Caki2 (cell line): ENCODE measurements around the gene ARHGAP10. TPM values are rescaled to one million over a fixed set of nuclear protein-coding genes. Genes with fewer than 3 reads are reported as not detected.
A peak's percentile ranks its signal among the peaks of the same experiment; 100 is the strongest.

Experiments
- DNase-seq: peaks from one replicate; pipeline ENCODE4 v3.0.0-alpha.2; 2015; ENCODE audit warnings: low read depth
- in situ Hi-C: cut with HindIII; loops from 2 replicates; pipeline ENCODE4 v1.10.0; 2016; ENCODE audit warnings: low sequenced_read_pairs, low pct_unique_long_range_greater_than_20kb, mixed read lengths
- total RNA-seq: library from RNA; depleted of rRNA; stranded (reverse); fragments of >200 nt; shearing (Covaris generic); gene quantifications from 2 replicates; pipeline ENCODE4 v1.2.3, GENCODE V29; 2014; ENCODE audit warnings: low replicate concordance

The ARHGAP10 gene
- total RNA-seq, 1 experiment from 2014 or later, result 8.3 TPM

DNA sequence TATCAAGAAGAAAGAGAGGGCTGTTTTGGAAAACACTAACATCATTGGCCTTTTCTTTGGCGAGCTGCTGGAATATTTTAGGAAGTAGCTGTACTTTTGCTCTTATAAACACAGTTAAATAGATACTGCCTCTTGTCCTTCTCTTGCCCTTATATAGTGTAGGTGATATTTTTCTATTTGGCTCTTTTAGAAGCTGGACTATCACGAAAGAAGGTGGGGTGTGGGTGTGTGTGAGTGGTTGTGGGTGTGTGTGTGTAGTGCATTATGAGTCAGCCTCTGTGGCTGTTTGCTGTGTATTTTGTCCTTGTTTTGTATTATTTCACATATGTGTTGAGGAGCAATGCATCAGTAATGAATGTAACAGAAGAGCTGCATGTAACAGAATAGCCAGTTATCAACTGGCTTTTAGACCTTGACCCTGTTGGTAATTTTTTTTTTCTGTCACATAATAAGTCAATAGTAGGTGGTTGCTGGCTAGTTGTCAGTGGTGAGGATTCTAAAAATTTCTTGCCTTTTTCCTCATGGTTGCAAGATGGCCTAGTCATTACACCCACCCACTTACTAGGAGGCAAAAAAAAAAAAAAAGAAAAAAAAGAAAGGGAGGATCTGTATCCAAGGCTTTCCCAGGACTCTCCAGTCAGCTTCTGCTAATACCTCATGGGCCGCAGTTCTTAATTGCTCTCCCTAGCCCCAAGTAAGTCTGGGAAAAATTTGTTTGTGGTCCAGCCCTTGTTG lies 23.8 kb downstream of the ARHGAP10 start:
- no peak for DNase-seq
- in situ Hi-C loops, result no loop called here

DNA sequence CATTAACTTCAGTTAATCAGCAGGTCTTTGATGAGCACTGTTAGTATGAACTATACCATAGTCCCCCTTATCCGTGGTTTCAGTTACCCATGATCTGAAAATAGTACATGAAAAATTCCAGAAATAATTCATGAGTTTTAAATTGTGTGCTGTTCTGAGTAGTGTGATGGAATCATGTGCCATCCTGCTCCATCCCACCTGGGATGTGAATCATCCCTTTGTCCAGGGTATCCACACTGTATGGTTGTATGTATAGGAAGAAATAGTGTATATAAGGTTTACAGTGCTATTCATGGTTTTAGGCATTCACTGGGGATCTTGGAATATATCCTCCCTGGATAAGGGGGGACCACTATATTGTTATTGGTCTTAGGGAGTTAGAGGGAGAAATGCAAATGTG lies 24.5 kb downstream of the ARHGAP10 start:
- no peak for DNase-seq
- in situ Hi-C loops, result no loop called here

DNA sequence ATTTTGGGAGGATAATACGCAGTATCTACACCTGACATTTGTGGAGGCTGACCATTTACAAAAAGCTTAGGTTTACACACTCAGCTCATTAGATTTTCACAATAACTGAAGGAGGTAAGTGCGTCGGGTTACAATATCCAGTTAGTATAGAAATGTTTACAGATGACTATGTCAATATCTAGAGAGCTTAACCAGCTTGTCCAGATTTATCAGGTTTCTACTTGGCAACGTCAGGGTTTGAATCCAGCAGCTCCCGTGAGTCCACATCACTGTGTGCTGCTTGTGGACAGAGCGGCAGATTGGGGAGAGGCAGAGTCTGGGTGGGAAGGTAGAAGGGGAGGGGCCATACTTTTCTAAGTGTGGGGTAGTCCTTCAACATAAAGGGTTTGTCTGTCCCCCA lies 28.3 kb downstream of the ARHGAP10 start:
- in situ Hi-C loops, result no loop called here

DNA sequence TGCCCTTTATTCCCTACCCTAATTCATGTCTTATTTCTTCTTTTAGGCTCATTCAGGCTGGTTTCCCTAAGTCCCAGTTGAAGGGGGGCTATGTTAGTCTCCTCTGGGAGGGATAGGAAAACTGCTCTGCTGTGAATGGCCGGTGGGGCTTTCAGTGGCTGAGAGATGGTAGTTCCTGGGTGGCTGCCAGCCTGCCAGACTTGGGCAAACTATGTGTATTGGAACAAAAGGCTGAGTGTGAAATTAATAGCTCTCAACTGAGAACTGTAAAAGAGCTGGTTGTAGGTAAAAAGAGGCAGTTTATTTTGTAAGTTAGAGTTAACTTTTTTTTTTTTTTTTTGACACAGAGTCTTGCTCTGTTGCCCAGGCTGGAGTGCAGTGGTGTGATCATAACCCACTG lies 28.8 kb downstream of the ARHGAP10 start:
- in situ Hi-C loops, result no loop called here

More for the DNA sequence above, 28.3 kb downstream of the ARHGAP10 start:
- DNase-seq, result no peak

DNA sequence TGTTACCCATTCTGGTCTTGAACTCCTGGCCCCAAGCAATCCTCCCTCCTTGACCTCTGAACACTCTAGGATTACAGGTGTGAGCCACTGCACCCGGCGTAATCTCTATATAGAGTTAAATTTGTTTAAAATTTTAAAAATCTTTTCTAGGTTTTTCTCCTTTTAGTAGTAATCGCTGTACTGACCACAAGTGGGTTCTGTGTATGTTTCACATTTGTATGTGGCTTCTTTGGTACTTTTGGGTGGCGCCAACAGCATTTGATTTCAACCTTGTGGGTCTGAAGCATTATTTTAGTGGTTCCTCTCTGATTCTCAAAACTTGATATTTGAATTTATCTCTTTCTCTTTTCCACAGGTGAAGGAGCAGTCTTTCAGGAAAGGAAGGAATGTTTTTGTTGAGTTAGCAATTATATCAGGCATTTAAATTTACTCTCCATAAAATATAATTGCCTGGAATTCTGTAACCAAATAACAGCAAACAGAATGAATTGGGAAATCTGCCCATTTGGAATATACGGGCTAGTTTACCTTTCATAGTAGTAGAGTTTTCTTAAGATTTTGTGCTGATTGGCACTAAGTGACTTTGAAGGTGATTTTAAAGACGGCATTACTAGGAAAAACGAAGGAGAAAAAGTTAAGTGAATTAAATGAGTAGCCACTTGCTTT lies 29.5 kb downstream of the ARHGAP10 start:
- no peak for DNase-seq
- in situ Hi-C loops, result no loop called here

More for the DNA sequence above, 28.8 kb downstream of the ARHGAP10 start:
- no peak for DNase-seq

DNA sequence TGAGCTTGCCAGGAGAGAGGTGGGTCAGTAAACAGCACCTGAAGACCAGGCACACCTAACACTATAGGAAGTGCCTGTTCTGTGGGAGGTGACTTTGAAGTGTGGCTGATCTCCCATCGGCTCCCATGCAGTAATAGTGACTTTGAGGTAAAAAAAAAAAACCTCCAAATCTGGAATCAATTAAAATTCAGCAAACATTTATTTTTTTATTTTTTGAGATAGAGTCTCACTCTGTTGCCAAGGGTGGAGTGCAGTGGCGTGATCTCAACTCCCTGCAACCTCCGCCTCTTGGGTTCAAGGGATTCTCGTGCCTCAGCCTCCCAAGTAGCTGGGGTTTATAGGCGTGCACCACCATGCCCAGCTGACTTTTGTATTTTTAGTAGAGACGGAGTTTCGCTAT lies 32.4 kb downstream of the ARHGAP10 start:
- in situ Hi-C loops, result no loop called here
- no peak for DNase-seq

- in situ Hi-C loops, result no loop called here
Observed at GRCh38 chr4:147765121-147765529, 33.2 kb downstream of the ARHGAP10 start.

DNA sequence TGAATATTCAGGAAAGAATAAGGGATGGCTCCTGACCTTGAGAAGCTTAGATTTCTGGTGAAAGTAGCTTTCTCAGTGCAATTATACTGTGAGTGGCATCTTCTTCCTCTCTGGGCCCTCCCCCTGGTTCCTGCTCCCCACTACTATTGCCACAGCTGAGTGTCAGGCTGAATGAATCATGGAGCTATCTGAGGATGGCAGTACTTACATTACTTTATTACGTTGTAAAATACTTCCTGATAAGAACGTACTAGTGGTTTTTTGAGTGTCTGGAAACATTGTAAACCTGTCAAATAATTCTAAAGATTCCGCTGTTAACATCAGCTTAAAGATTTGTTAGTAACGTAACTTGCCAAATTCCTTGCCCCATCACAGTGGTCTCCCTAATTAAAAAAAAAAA lies 36.2 kb downstream of the ARHGAP10 start:
- no peak for DNase-seq

More at GRCh38 chr4:147765121-147765529, 33.2 kb downstream of the ARHGAP10 start:
- DNase-seq, result no peak

DNA sequence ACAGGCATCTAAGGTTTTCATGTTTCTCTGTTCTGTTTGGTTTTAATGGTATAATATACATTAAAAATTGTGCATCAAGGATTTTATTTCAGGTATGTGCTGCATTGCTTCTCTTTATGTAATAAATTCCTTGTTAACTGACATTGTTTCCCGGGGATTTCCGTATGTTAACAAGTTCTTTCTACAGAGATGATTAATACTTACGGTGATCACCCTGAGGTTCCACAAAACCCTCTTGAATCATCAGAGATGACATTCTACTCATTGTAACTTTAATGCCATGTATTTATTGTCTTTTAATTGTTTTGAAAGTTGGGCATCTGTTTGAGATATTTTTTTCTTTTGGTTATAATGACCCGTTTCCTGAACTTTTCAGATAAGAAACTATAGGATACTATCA lies 37.5 kb downstream of the ARHGAP10 start:
- no peak for DNase-seq
- in situ Hi-C loops, result no loop called here

More for the DNA sequence above, 36.2 kb downstream of the ARHGAP10 start:
- in situ Hi-C loops, result no loop called here

DNA sequence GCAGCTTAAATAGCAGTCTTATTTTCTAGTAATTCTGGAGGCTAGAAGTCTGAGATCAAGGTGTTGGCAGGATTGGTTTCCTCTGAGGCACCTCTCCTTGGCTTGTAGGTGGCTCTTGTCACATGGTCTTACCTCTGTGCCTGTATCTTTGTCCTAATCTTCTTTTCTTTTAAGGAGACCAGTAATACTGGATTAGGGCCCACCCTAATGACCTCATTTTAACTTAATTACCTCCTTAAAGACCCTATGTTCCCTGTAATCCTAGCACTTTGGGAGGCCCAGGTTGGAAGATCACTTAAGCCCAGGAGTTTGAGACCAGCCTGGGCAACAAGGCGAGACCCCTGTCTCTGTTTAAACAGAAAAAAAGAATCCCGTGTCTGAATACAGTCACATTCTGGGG lies 38.9 kb downstream of the ARHGAP10 start:
- in situ Hi-C loops, result no loop called here
- DNase-seq, result no peak

GRCh38 chr4:147772056-147772455 lies 40.2 kb downstream of the ARHGAP10 start:
- in situ Hi-C loops, result no loop called here
- no peak for DNase-seq

DNA sequence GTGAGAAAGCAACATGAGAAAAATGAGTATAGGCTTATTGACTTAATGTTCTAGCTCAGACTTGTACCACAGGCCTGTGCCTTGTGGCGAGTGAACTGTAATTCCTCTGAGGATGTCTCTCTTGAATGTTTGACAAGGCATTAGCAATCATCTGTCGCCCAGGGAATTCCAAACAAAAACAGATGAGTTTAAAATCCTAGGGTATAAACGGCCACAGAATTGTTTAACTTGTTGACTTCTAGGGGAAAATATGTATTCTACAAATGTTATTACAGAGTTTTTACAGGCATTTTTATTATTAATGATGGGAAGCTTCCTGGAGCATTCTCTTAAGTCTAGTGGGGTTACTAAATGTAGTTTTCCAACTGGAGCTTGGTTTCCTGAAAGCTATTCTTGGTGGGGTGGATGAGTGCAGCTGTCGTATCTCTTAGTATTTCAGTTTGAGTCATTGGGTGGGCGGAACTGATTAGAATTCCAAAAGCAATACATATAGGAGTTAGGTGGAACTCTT lies 40.6 kb downstream of the ARHGAP10 start:
- no peak for DNase-seq
- in situ Hi-C loops, result no loop called here

GRCh38 chr4:147773261-147774184 lies 41.6 kb downstream of the ARHGAP10 start:
- DNase-seq, result no peak
- in situ Hi-C loops, result no loop called here

DNA sequence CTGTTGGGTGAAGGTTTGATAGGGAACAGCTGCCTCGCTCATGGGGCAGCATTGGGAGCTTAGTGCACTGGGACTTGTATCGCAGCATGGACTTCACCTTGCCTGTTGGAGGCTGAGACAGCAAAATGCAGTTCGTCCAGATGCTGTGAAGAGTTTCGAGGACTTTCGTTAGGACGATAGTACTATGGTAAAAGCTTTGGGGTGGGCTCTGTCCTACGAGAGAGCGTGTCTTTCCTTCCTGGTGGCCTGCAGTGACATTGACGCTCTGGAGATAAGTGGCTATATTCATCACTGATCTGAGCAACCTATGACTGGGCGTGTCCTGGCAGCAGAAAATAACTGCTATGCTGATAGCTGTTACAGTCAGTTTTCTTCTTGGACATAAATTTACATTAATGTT lies 44.8 kb downstream of the ARHGAP10 start:
- in situ Hi-C loops, result no loop called here

DNA sequence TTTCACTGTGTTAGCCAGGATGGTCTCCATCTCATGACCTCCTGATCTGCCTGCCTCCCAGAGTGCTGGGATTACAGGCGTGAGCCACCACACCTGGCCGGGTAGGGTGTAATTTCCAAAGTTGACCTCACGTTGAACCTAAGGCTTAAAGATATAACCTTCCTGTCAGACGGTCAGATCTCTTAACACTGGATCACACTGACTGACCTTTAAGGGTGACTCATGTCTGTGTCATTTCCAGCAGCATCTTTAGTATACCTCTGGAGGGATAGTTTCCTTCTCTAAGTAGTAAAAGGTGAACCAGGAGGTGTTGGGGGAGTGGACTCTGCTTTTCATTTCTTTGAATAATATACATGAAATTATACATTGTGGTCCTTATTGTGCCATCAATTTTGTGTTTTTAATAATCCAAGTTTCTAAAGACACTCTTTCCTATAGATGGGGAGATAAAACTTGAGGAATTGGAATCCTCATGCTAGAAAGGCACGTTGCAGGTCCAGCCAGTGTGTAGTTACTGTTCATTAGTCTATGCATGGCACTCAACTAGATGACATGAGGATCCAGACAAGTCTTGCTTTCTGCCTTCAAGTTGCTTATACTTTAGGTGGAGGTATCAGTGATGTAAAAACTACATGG lies 45.7 kb downstream of the ARHGAP10 start:
- peak; percentile 73 for DNase-seq
- in situ Hi-C loops, result no loop called here

More for the DNA sequence above, 44.8 kb downstream of the ARHGAP10 start:
- peak; percentile 54 for DNase-seq

GRCh38 chr4:147778942-147779341 lies 47.1 kb downstream of the ARHGAP10 start:
- DNase-seq, result no peak
- in situ Hi-C loops, result no loop called here

DNA sequence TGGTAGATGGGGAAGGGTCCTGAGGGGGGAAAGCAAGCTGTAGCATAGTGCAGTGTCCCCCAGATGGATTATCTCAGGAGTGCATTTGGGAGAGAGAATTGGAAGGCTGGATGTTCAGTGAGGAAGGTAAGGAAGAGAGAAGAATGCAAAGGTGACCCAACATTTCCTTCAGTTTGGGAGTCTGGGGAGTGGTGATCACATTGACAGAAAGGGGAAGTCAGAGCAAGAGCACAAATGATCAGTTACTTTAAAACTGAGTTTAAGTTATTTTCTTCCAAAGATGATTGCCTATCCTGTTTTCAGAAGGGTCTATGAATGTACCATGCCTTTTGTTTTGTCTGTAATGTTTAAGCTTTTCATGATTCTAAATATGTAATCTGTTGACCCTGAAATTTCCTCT lies 47.6 kb downstream of the ARHGAP10 start:
- DNase-seq, result no peak
- in situ Hi-C loops, result no loop called here

DNA sequence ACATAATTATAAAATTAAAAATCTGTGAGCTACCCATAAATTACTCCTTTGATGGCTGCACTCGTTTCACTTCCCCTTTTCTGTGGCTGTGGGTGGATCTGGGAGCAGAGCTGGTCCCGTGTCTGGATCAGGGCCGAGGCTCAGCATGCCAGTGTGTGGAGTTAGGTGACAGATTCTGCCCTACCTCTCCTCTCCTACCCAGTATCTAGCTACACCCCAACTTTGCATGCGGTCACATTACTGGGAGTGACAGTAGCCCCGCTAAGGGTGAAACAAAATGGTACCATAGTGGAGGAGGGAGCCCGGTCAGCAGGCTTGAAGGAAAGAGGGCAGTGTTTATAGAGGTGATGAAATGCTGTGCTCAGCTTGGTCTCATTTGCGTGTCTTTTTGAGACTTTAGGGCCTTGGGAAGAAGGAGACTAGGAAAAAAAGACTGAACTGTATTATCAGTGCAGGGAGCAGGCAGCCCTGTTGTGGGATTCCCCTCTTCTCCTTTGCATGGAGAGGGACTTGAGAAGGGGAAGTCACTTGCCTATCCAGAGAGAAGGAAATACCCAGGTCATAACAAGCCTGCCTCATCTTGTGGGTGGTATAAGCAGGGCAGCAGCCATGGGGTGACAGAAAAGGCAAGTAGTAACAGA lies 48.4 kb downstream of the ARHGAP10 start:
- in situ Hi-C loops, result no loop called here
- no peak for DNase-seq
